ENCODE measurements around the gene GREM2.

Gene GREM2

GRCh38 chr1:240611619-240612480 is at the start of gene GREM2:
Gene GREM2, minus strand, starts transcription at chr1:240612155. Its CDS starts 118,680 bp downstream, at chr1:240493475.
- peak; percentile 80 for DNase-seq

DNA sequence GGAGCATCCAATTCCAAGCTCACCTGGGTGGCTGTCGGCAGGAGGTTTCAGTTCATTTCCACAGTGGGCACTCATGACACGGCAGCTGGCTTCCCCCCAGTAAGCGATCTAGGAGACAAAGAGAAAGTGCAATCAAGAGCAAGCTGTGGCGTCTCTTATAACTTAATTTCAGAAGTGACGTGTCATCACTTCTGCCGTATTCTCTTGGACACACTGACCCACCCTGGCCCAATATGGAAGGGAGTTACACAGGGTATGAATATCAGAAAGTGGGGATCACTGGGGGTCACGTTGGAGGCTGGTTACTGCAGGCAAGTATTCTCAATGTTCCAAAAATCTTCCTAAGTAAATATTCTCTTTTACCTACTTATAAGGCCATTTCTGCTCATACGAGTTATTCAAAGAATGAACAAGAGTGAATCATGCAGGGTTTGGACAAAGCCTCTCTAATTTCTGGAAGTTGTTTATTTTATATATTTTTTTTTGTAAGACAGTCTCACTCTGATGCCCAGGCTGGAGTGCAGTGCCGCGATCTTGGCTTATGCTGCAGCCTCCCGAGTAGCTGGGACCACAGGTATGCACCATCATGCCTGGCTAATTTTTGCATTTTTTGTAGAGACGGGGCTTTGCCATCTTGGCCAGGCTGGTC is 46.5 kb upstream of the GREM2 start:
- no peak for DNase-seq

DNA sequence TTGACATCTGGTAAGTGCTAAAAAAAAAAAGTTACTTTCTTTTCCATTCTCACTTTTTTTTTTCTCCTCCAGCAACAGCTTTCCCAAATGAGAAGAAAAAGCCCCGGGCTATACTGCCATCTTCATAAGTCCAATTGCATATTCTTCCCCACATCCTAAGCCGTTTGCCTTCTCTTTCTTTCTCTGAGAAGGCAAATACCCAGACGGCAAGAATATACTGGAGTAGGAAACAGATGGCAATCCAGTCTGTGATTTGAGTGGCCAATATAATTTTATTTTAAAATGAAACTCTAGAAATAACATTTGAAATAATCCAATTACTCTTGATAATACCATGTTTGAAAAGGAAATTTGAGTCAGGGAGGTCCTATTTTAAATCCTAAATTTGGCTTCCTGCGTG is 44.6 kb upstream of the GREM2 start:
- DNase-seq: no peak

DNA sequence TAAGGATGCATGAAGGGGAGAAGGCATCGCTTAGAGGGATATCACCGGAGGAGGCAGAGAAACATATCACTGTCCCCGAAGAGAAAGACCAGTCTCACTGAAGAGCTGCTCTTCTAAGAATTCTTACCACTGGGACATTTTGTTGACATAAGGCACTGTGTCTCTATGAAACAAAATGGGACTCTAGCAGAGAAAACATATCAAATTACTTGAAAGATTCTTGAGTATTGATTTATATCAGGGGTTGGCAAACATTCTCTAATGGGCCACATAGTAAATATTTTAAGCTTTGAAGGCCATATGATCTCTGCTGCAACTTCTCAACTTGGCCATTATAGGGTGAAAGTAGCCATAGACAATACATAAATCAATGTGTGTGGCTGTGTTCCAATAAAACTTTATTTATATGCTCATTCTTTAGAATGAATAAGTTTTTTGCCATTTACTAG is 41.0 kb upstream of the GREM2 start:
- DNase-seq: no peak

GRCh38 chr1:240652549-240652948 is 40.6 kb upstream of the GREM2 start:
- no peak for DNase-seq

DNA sequence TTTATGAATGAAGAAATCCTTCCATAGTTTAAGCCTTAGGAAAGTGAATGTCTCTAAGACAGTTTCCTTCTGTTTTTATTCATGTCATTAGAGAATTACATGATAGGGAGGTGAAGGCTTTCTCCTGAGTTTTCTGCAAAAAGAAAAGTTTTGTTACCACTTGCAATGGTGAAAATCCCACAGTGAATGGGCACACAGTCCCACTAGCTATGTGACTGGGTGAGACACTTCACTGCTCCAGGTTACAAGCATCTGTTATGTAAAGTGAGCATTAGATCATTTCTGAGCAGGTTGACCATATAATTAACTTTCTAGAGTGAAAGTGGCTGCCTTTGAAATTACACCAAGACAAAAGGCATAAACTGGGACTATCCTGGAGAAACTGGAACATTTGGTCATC is 38.9 kb upstream of the GREM2 start:
- DNase-seq: no peak

DNA sequence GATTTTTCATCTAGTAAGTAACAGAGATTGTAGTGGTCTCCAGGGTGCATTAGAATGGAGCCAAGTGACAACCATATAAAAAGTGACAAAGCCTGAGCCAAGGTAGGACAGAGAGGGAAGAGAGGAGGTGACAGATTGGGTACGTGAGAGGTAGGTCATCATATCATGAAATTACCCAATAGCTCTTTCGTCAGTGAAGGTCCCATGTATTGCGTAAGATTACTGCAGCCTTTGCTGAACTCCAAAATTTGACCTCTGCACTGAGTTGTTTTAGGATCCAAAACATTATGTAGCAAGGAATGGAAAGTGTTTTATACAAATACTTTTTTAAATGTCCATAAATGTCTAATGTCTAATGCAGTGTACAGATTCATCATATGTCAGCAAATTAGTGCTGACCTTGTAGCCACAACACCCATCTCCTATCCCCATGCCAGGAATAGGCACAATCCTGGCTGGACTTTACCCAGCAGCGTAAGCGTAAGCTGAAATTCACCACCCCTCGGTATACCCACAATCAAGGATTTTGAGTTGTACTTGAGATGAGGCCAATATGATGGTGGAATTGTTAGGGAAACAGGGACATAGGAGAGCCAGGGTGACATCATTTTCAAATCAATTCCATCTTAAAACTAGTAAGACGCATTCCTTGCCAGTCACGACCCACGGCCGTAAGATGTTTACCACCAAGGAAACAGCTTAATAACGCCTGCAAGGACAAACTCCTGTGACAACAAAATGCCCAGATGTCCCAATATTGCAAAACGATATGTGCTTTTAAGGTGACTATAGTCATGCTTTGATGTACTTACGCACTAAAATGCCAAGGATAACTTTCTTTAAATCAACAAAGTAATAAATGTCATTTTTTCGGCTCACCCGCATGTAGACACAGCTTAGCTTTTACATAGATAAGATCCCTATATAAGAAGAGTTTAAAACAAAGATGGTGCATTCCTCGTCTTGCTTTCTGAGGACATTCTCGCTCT is 38.1 kb upstream of the GREM2 start:
- DNase-seq: no peak

DNA sequence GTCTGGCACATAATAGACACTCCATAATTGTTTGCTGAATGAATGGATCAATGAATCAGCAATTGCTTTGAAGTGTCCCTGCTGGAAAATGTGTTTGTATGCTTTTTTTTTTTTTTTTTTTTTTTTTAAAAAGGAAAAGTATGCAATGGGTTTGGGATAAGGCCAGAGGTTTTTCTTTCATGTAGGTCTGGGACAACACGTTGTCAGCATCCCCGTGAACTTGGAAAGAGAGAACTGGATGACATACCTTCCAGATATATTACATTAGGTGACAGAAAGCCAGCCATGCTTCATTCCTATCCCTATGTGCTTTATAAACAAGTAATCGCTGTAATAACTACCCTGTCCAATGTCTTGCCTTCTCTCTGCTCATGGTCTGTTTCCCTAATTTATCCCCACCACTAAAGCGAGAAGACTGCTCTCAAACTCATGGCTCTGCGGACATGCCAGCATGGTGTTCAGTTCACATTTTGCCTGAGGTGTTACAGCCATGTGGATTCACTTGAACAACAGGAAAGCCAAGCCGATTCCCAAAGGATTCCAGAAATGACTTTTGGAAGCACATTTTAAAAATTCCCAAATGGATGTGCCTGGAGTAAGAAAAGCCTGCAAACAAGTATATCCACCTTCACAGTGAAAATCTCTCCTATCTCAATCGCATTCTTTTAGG is 34.8 kb upstream of the GREM2 start:
- no peak for DNase-seq

DNA sequence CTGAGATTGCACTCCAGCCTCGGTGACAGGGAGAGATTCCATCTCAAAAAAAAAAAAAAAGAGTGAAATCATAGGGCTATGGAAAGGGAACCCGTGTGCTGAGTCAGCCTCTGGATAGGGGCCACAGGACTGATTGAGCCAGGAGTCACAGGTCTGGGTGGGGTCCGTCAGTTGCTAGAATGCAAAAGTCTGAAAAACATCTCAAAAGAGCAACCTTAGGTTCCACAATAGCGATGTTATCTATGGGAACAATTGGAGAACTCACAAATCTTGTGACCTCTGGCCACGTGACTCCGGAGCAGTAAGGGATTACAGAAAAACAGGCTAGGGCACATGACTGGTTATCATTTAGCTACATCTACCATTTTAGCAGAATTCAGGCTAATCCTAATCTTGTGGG is 32.8 kb upstream of the GREM2 start:
- DNase-seq: no peak

DNA sequence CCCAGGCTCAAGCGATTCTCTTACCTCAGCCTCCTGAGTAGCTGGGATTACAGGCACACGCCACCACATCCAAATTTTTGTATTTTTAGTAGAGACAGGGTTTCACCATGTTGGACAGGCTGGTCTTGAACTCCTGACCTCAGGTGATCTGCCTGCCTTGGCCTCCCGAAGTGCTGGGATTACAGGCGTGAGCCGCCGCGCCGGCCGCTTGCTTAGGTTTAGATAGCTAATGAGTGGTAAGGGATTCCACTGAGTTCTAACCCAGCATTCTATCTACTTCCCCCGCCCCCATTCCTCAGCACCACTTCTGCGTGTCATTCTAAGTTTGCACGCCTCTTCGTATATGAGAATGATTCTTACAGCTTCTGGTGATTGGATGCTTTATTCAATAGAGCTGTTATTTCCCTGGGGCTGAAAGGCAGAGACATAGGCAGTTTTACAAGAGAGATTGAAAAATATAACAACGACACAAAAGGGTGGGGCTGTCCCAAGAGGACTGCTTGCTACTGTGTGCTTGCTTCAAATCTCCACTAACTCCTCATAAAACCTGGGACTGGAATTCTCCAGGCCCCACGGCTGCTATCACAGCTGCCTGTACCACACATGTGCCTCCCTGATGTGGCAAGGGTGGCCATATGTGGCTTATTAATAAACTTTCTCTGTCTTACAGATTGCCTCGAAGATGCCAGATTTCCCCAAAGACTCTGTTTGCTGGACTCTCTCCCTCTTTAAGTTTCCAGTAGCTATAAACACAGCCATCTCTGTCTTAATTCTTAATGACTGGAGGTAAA is 23.7 kb upstream of the GREM2 start:
- no peak for DNase-seq

GRCh38 chr1:240630409-240630808 is 18.5 kb upstream of the GREM2 start:
- DNase-seq: no peak

DNA sequence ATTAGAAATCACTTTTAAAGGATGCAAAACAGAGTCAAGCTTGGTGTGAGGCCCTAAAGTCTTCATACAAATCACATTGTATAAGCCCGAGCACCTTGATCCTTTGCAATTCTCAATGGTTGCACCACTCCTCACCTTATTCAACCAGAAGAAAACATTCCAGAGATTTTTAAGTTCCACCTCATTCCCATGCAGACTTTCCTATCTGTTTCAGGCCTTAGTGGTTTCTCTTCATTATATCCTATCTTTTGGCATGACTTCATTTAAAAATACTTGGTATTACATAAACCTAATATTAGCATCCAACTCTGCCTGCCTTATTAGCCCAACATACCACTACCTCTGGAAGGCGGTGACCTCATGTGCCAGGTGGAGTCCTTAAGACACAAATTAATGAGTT is 9.3 kb upstream of the GREM2 start:
- DNase-seq: no peak

DNA sequence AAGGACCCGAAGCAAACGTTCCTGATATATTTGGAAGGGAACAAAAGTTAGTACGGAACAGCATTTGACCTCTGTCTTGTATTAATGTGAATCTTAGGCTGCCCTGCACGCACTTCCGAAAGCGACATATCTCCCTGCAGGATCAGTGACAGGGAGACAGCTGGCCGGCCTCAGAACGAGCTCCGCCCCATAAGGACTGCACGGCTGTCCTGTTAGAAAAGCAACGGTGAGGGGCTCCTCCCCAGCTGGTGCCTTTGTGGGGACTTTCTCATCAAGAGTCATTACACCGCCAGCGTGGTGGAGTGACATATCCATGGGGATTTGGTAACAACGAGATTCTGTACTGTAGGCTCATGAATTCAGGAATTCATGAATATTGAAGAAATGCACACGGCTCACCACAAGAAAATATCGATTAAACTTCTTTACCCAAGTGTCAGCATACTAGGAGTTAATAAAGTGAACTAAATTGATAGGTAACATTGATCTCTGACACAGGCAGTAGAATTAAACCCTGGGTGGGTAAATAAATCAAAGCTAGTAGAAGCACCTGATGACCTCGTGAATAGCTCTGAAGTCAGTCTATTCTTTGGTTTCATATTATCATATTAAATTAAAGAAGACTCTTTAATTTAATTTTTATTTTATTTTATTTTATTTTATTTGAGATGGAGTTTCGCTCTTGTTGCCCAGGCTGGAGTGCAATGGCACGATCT is 8.1 kb upstream of the GREM2 start:
- DNase-seq: no peak

GRCh38 chr1:240619357-240619756 is 7.4 kb upstream of the GREM2 start:
- no peak for DNase-seq

GRCh38 chr1:240618946-240619345 is 7.0 kb upstream of the GREM2 start:
- DNase-seq: peak; percentile 31

DNA sequence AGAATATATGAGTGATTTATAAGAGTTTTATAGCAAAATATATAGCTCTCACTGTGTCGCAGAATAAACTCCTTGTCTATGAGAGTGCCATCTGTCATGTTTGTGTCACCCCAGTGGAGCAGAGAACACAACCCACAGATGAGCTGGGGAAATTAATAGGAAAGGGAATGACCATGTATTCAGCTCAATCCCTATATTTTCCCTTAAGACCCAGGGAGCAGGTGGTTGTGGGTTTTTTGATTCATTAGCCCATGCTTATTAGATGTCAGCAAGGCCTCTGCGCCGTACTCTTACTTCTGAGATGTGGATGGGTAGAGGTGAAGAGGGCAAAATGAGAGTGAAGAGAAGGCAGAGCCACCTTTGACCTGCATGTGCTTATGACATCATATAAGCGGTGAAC is 4.1 kb upstream of the GREM2 start:
- DNase-seq: no peak

GRCh38 chr1:240613356-240614142 is 1.6 kb upstream of the GREM2 start:
- peak; percentile 63 for DNase-seq

GRCh38 chr1:240612811-240613210 is 856 bp upstream of the GREM2 start:
- DNase-seq: no peak

GRCh38 chr1:240611228-240611618 is 732 bp downstream of the GREM2 start:
- no peak for DNase-seq

- no peak for DNase-seq
These were observed 1.3 kb downstream of the GREM2 start for GRCh38 chr1:240610636-240611035.

All from activated CD4-positive, alpha-beta T cell treated with anti-CD3 and anti-CD28 coated beads, Interleukin-2, amount 50 U/mL, for 16 hours (primary cell).